Measurements from ENCODE around the gene FKBP2. TPM values are rescaled to one million over a fixed set of nuclear protein-coding genes. Genes with fewer than 3 reads are reported as not detected.

Gene FKBP2
- total RNA-seq, 1 donor from 2014 or later: 42.1 TPM

GRCh38 chr11:64210301-64211020 is 30.4 kb upstream of the FKBP2 start:
- DNase-seq (ENCODE audit: low spot score): no peak
- Mint-ChIP-seq H3K4me3 (ENCODE audit: unreplicated experiment) (no peak overlapping the region), H3K4me1 (ENCODE audit: low read depth) (peaks cover 11% of the 10 kb centered on the region), H3K27ac (ENCODE audit: unreplicated experiment) (no peak overlapping the region), H3K27me3 (ENCODE audit: low read depth) (no peaks in the 10 kb centered on the region), H3K9me3 (ENCODE audit: low read depth) (no peaks in the 10 kb centered on the region), H3K36me3 (ENCODE audit: low read depth) (peaks cover 3% of the 10 kb centered on the region)
- no peak for TF ChIP-seq CTCF (IDR thresholded peaks at IDR 0.05)

GRCh38 chr11:64211181-64211872 is 29.6 kb upstream of the FKBP2 start:
- Mint-ChIP-seq H3K4me1 (ENCODE audit: low read depth) (peaks cover 11% of the 10 kb centered on the region), H3K36me3 (ENCODE audit: low read depth) (peaks cover 1% of the 10 kb centered on the region), H3K27ac (ENCODE audit: unreplicated experiment) (no peak overlapping the region), H3K9me3 (ENCODE audit: low read depth) (no peaks in the 10 kb centered on the region), H3K4me3 (ENCODE audit: unreplicated experiment) (no peak overlapping the region), H3K27me3 (ENCODE audit: low read depth) (no peaks in the 10 kb centered on the region)
- no peak for TF ChIP-seq CTCF (IDR thresholded peaks at IDR 0.05)
- DNase-seq (ENCODE audit: low spot score): no peak

GRCh38 chr11:64216879-64217278 is 24.0 kb upstream of the FKBP2 start:
- Mint-ChIP-seq H3K9me3 (ENCODE audit: low read depth) (no peaks in the 10 kb centered on the region), H3K4me1 (ENCODE audit: low read depth) (no peaks in the 10 kb centered on the region), H3K27me3 (ENCODE audit: low read depth) (no peaks in the 10 kb centered on the region), H3K36me3 (ENCODE audit: low read depth) (no peaks in the 10 kb centered on the region), H3K27ac (ENCODE audit: unreplicated experiment) (no peak overlapping the region), H3K4me3 (ENCODE audit: unreplicated experiment) (no peak overlapping the region)
- no peak for TF ChIP-seq CTCF (IDR thresholded peaks at IDR 0.05)
- no peak for DNase-seq (ENCODE audit: low spot score)

GRCh38 chr11:64218628-64219353 is 22.1 kb upstream of the FKBP2 start:
- H3K36me3 Mint-ChIP-seq (ENCODE audit: low read depth): no peaks in the 10 kb centered on the region
- H3K4me1 Mint-ChIP-seq (ENCODE audit: low read depth): peaks cover 1% of the 10 kb centered on the region
- no peak overlapping the region for H3K27ac Mint-ChIP-seq (ENCODE audit: unreplicated experiment)
- TF ChIP-seq CTCF (IDR thresholded peaks at IDR 0.05): no peak
- H3K9me3 Mint-ChIP-seq (ENCODE audit: low read depth): no peaks in the 10 kb centered on the region
- H3K4me3 Mint-ChIP-seq (ENCODE audit: unreplicated experiment): no peak overlapping the region
- no peak for DNase-seq (ENCODE audit: low spot score)
- no peaks in the 10 kb centered on the region for H3K27me3 Mint-ChIP-seq (ENCODE audit: low read depth)

- peak; percentile 93 for DNase-seq (ENCODE audit: low spot score)
- no peaks in the 10 kb centered on the region for H3K9me3 Mint-ChIP-seq (ENCODE audit: low read depth)
- TF ChIP-seq CTCF (IDR thresholded peaks at IDR 0.05): no peak
- H3K4me1 Mint-ChIP-seq (ENCODE audit: low read depth): peaks cover 6% of the 10 kb centered on the region
- H3K4me3 Mint-ChIP-seq (ENCODE audit: unreplicated experiment): no peak overlapping the region
- no peak overlapping the region for H3K27ac Mint-ChIP-seq (ENCODE audit: unreplicated experiment)
- no peaks in the 10 kb centered on the region for H3K27me3 Mint-ChIP-seq (ENCODE audit: low read depth)
- H3K36me3 Mint-ChIP-seq (ENCODE audit: low read depth): no peaks in the 10 kb centered on the region
Measured at GRCh38 chr11:64219354-64219684, 21.6 kb upstream of the FKBP2 start.
